ENCODE measurements around the gene SLC8B1.

- no peak for TF ChIP-seq CTCF (IDR thresholded peaks at IDR 0.05)
- no peak for TF ChIP-seq POLR2A (IDR thresholded peaks at IDR 0.05)
- TF ChIP-seq POLR2AphosphoS5 (IDR thresholded peaks at IDR 0.05; ENCODE audit: insufficient read depth in 1 of 2, low read depth in 1 of 2) = no peak
These were observed 29.5 kb downstream of the SLC8B1 start for GRCh38 chr12:113305281-113305856.

Data from vagina (tissue), 2 donors.